Parathyroid adenoma (tissue), 2 donors: Measurements from ENCODE around the gene PLK3.
"Not testable (repeated sequence)": the region's sequence is repeated elsewhere in the genome, so short reads cannot be mapped to it uniquely, and the experiment has no call there.

Source experiments
- H2AFZ ChIP-seq: fragments of 300-600 bp; sonication (generic); one replicate; pipeline ENCODE4 v1.7.0; 2017; ENCODE audit warnings: antibody characterized with exemption, mild to moderate bottlenecking
- H3K27ac ChIP-seq: fragments of 300-600 bp; sonication (generic); one replicate; pipeline ENCODE4 v1.7.0; 2017
- H3K27me3 ChIP-seq: fragments of 300-600 bp; sonication (generic); one replicate; pipeline ENCODE4 v1.7.0; 2017; ENCODE audit warnings: low read length; ENCODE audit not compliant: control insufficient read depth, insufficient read depth
- H3K36me3 ChIP-seq: fragments of 300-600 bp; sonication (generic); one replicate; pipeline ENCODE4 v1.7.0; 2017; ENCODE audit warnings: low read length; ENCODE audit not compliant: control insufficient read depth, insufficient read depth
- H3K4me1 ChIP-seq: fragments of 300-600 bp; sonication (generic); one replicate; pipeline ENCODE4 v1.7.0; 2017; ENCODE audit warnings: control low read depth
- H3K4me2 ChIP-seq: fragments of 300-600 bp; sonication (generic); one replicate; pipeline ENCODE4 v1.7.0; 2017; ENCODE audit warnings: low read length
- H3K4me3 ChIP-seq: fragments of 300-600 bp; sonication (generic); one replicate; pipeline ENCODE4 v1.7.0; 2017; ENCODE audit warnings: low read depth, low read length
- H3K79me2 ChIP-seq: fragments of 300-600 bp; sonication (generic); one replicate; pipeline ENCODE4 v1.7.0; 2017; ENCODE audit warnings: control low read depth
- H3K9ac ChIP-seq: fragments of 300-600 bp; sonication (generic); one replicate; pipeline ENCODE4 v1.7.0; 2017; ENCODE audit warnings: mild to moderate bottlenecking
- H3K9me3 ChIP-seq: fragments of 300-600 bp; sonication (generic); one replicate; pipeline ENCODE4 v1.7.0; 2017; ENCODE audit warnings: low read length; ENCODE audit not compliant: control insufficient read depth
- CTCF ChIP-seq: fragments of 300-600 bp; sonication (generic); IDR thresholded peaks from one replicate; pipeline ENCODE4 v1.7.0; 2017; ENCODE audit warnings: antibody characterized with exemption, mild to moderate bottlenecking
- donor health status: primary hyperparathyroidism.

Gene PLK3

GRCh38 chr1:44799770-44800584 is at the start of gene PLK3:
TSS of gene PLK3 (plus strand) at chr1:44800377. CDS start at chr1:44800464, 87 bp downstream.
- Histone ChIP-seq H3K9ac (peak within 1 kb of the TSS; percentile 46), H3K27ac (peak within 1 kb of the TSS; percentile 86), H2AFZ (peak within 1 kb of the TSS; percentile 88), H3K4me2 (peak within 1 kb of the TSS; percentile 98), H3K27me3 (no peaks in the 10 kb centered on the region), H3K36me3 (no peaks in the 10 kb centered on the region), H3K4me3 (peak within 1 kb of the TSS; percentile 78), H3K9me3 (no peaks in the 10 kb centered on the region), H3K4me1 (no peaks in the 10 kb centered on the region), H3K79me2 (no peaks in the 10 kb centered on the region)
- TF ChIP-seq CTCF, result peak; percentile 86

GRCh38 chr1:44757420-44757819 is 42.8 kb upstream of the PLK3 start:
- Histone ChIP-seq H3K4me3 (no peak overlapping the region), H3K9me3 (no peaks in the 10 kb centered on the region), H3K27ac (no peak overlapping the region), H3K4me2 (no peak overlapping the region), H3K4me1 (no peaks in the 10 kb centered on the region), H3K36me3 (no peaks in the 10 kb centered on the region), H3K27me3 (no peaks in the 10 kb centered on the region), H3K79me2 (no peaks in the 10 kb centered on the region), H3K9ac (no peak overlapping the region), H2AFZ (no peak overlapping the region)
- no peak for TF ChIP-seq CTCF

GRCh38 chr1:44759077-44759476 is 41.1 kb upstream of the PLK3 start:
- H3K9ac ChIP-seq, result no peak overlapping the region
- H3K27ac ChIP-seq, result no peak overlapping the region
- H2AFZ ChIP-seq, result no peak overlapping the region
- no peak for TF ChIP-seq CTCF
- H3K4me3 ChIP-seq, result no peak overlapping the region
- no peaks in the 10 kb centered on the region for H3K4me1 ChIP-seq
- no peaks in the 10 kb centered on the region for H3K79me2 ChIP-seq
- no peak overlapping the region for H3K4me2 ChIP-seq
- H3K27me3 ChIP-seq, result no peaks in the 10 kb centered on the region
- H3K36me3 ChIP-seq, result no peaks in the 10 kb centered on the region
- H3K9me3 ChIP-seq, result no peaks in the 10 kb centered on the region

GRCh38 chr1:44760876-44761275 is 39.3 kb upstream of the PLK3 start:
- no peaks in the 10 kb centered on the region for H3K4me1 ChIP-seq
- no peak overlapping the region for H3K4me3 ChIP-seq
- H3K27ac ChIP-seq, result no peak overlapping the region
- no peak for TF ChIP-seq CTCF
- no peak overlapping the region for H2AFZ ChIP-seq
- H3K4me2 ChIP-seq, result no peak overlapping the region
- H3K79me2 ChIP-seq, result no peaks in the 10 kb centered on the region
- H3K9ac ChIP-seq, result no peak overlapping the region
- no peaks in the 10 kb centered on the region for H3K9me3 ChIP-seq
- H3K27me3 ChIP-seq, result no peaks in the 10 kb centered on the region
- H3K36me3 ChIP-seq, result no peaks in the 10 kb centered on the region

GRCh38 chr1:44766421-44766820 is 33.8 kb upstream of the PLK3 start:
- H3K4me3 ChIP-seq, H3K36me3 ChIP-seq, H2AFZ ChIP-seq, H3K9ac ChIP-seq, H3K4me2 ChIP-seq, H3K27ac ChIP-seq, H3K79me2 ChIP-seq, H3K9me3 ChIP-seq, H3K27me3 ChIP-seq, H3K4me1 ChIP-seq: not testable (repeated sequence)
